Nephron progenitor cell (in vitro differentiated cells): Measurements from ENCODE around the gene MAB21L4.
"Not testable (repeated sequence)": the region's sequence is repeated elsewhere in the genome, so short reads cannot be mapped to it uniquely, and the experiment has no call there.

ENCODE experiments used
- DNase-seq: peaks from one replicate; pipeline ENCODE4 v3.0.0; 2021
- H3K27ac Mint-ChIP-seq: 2 replicates; pipeline ENCODE4 v1.8.0; 2021; ENCODE audit warnings: mild to moderate bottlenecking, moderate library complexity, mixed read lengths
- H3K27me3 Mint-ChIP-seq: 2 replicates; pipeline ENCODE4 v1.8.0; 2021; ENCODE audit warnings: mild to moderate bottlenecking, low read depth, mixed read lengths; ENCODE audit not compliant: poor library complexity
- H3K36me3 Mint-ChIP-seq: 2 replicates; pipeline ENCODE4 v1.8.0; 2021; ENCODE audit warnings: low read depth, mixed read lengths
- H3K4me1 Mint-ChIP-seq: 2 replicates; pipeline ENCODE4 v1.8.0; 2021; ENCODE audit warnings: mixed read lengths
- H3K4me3 Mint-ChIP-seq: 2 replicates; pipeline ENCODE4 v1.8.0; 2021; ENCODE audit warnings: mild to moderate bottlenecking, moderate library complexity, mixed read lengths
- H3K9me3 Mint-ChIP-seq: 2 replicates; pipeline ENCODE4 v1.8.0; 2021; ENCODE audit warnings: mild to moderate bottlenecking, moderate library complexity, mixed read lengths
- TF ChIP-seq, protein P1 (sequence below): fragments of 200-600 bp; sonication (generic); IDR thresholded peaks from 2 replicates; pipeline ENCODE4 v1.5.0; 2021; ENCODE audit warnings: antibody characterized with exemption

Gene MAB21L4

DNA sequence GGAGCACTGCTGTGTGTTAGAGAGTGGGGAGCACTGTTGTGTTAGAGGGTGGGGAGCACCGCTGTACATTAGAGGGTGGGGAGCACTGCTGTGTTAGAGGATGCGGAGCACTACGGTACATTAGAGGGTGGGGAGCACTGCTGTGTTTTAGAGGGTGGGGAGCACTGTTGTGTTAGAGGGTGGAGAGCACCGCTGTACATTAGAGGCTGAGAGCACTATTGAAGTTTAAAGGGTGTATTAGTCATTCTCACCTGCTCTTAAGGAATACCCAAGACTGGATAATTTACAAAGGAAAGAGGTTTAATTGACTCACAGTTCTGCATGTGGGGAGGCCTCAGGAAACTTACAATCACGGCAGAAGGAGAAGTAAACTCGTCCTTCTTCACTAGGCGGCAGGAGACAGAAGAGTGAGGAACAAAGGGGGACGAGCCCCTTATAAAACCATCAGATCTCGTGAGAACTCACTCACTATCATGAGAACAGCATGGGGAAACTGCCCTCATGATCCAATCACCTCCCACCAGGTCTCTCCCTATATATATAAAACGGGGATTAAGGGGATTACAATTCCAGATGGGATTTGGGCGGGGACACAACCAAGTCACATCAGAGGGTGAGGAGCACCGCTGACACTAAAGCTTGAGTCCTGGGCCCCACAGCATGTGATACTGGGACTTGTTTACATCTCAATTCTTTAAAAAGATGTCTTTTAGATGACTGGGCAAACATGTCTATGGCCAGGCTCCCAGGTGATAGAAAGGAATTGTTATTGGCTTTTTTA, 46.9 kb downstream of the MAB21L4 start:
- Mint-ChIP-seq H3K36me3 (no peaks in the 10 kb centered on the region), H3K4me1 (peaks cover 10% of the 10 kb centered on the region), H3K27ac (no peak overlapping the region), H3K9me3 (peaks cover 13% of the 10 kb centered on the region), H3K27me3 (peaks cover 30% of the 10 kb centered on the region), H3K4me3 (no peak overlapping the region)
- TF ChIP-seq, protein P1, sequence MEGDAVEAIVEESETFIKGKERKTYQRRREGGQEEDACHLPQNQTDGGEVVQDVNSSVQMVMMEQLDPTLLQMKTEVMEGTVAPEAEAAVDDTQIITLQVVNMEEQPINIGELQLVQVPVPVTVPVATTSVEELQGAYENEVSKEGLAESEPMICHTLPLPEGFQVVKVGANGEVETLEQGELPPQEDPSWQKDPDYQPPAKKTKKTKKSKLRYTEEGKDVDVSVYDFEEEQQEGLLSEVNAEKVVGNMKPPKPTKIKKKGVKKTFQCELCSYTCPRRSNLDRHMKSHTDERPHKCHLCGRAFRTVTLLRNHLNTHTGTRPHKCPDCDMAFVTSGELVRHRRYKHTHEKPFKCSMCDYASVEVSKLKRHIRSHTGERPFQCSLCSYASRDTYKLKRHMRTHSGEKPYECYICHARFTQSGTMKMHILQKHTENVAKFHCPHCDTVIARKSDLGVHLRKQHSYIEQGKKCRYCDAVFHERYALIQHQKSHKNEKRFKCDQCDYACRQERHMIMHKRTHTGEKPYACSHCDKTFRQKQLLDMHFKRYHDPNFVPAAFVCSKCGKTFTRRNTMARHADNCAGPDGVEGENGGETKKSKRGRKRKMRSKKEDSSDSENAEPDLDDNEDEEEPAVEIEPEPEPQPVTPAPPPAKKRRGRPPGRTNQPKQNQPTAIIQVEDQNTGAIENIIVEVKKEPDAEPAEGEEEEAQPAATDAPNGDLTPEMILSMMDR = no peak
- no peak for DNase-seq

DNA sequence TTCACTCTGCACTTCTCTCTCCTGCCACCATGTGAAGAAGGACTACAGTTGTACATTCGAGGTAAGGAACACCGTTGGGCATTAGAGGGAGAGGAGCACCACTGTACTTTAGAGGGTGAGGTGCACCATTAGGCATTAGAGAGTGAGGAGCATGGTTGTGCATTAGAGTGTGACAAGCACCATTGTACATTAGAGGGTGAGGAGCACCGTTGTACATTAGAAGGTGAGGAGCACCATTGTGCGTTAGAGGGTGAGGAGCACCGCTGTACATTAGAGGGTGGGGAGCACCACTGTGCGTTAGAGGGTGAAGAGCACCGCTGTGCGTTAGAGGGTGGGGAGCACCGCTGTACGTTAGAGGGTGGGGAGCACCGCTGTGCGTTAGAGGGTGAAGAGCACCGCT, 48.1 kb downstream of the MAB21L4 start:
- Mint-ChIP-seq H3K36me3 (no peaks in the 10 kb centered on the region), H3K27ac (no peak overlapping the region), H3K9me3 (peaks cover 7% of the 10 kb centered on the region), H3K4me1 (peaks cover 10% of the 10 kb centered on the region), H3K27me3 (peaks cover 36% of the 10 kb centered on the region), H3K4me3 (no peak overlapping the region)
- TF ChIP-seq, protein P1 = no peak
- DNase-seq = no peak

DNA sequence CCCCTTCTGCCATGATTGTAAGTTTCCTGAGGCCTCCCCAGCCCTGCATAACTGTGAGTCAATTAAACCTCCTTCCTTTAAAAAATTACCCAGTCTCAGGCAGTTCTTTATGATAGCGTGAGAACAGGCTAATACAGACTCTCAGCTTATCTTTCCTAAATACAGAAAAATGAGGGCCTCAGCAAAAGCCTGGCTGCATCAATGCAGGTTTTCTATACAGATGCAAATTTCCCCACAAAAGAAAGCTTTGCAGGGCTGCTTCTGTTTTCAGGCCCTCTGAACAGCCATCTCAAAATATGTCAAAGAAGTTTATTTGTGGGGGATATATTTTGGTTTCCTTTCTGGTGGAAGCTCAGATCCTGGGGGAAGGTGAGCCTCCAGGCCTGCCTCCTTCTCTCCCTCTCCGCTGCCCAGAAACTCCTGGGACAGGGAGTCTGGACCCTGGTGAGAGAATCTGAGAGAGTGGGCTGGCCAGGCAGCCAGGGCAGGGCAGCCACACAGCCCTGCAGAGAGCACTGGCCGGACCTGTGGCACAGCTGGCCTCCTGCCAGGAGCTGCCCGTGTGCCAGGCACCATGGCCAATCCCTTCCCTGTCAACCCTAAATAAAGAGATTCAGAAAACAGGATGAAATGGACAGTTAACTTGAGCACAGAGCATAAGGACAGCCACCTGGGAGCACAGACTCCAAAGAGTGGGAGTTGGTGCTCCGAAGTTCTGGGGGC, 48.9 kb downstream of the MAB21L4 start:
- Mint-ChIP-seq H3K27ac (no peak overlapping the region), H3K4me1 (peaks cover 6% of the 10 kb centered on the region), H3K36me3 (no peaks in the 10 kb centered on the region), H3K27me3 (peaks cover 39% of the 10 kb centered on the region), H3K9me3 (peaks cover 7% of the 10 kb centered on the region), H3K4me3 (no peak overlapping the region)
- DNase-seq = no peak
- TF ChIP-seq, protein P1 = no peak

DNA sequence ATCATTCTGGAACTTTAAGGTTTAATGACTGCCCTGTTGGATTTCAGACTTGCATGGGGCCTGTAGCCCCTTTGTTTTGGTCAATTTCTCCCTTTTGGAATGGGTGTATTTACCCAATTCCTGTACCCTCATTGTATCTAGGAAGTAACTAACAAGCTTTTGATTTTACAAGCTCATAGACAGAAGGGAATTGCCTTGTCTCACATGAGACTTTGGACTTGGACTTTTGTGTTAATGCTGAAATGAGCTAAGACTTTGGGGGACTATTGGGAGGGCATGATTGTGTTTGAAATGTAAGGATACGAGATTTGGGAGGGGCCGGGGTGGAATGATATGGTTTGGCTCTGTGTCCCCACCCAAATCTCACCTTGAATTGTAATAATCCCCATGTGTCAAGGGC, 49.6 kb downstream of the MAB21L4 start:
- not testable (repeated sequence) for H3K36me3 Mint-ChIP-seq, H3K4me1 Mint-ChIP-seq, DNase-seq, H3K9me3 Mint-ChIP-seq, H3K27ac Mint-ChIP-seq, H3K4me3 Mint-ChIP-seq
- H3K27me3 Mint-ChIP-seq = peaks cover 45% of the 10 kb centered on the region

DNA sequence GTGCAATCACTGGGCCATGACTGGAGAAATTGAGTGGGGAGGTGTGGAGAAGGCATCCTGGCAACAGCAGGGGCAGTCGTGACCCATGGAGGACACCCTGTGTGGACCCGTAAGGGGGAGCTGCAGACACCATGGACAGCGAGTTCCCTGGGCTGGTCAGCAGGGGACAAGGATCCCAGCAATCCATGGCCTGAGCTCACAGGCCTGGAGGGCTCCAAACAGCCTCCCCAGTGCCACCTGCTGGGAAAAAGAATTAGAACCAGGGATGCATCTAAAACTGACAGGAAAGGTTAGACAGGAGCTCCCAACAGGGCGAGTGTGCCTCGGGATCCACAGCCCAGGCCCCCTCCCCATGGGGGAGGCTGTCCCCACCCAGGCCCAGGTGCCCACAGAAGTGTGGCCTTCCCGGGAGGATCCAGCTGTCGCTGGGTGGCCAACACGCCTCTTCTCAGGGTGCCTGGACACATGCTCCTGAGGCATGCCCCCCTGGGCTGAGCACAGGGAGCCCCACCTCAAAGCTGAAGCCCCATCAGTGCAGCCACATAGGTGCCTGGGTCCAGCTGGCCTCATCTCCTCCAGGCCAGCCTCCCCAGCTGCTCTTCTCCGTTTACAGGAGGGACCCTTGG, 55.4 kb downstream of the MAB21L4 start:
- TF ChIP-seq, protein P1 = peak; percentile 79
- Mint-ChIP-seq H3K36me3 (no peaks in the 10 kb centered on the region), H3K4me3 (no peak overlapping the region), H3K27me3 (peaks cover 53% of the 10 kb centered on the region), H3K4me1 (no peaks in the 10 kb centered on the region), H3K9me3 (peaks cover 7% of the 10 kb centered on the region), H3K27ac (no peak overlapping the region)
- DNase-seq = peak; percentile 82
